GM12878 (cell line): ENCODE data around the gene FLVCR2. TPM values are rescaled to one million over a fixed set of nuclear protein-coding genes. Genes with fewer than 3 reads are reported as not detected.

Source experiments
- ATAC-seq: fragments of 200-7000 bp; cut with Tn5 transposase; 3 replicates; pipeline ENCODE4 v1.9.1; 2020; ENCODE audit warnings: mild to moderate bottlenecking, moderate library complexity
- BruUV-seq: library from RNA; stranded (reverse); fragments of 400-500 nt; replicated peaks from 2 replicates; lab custom pipeline; 2021; lab: Mats Ljungman, UMichigan
- CTCF ChIA-PET: fragments of 300-600 bp; sonication (Branson Sonifier 250); formaldehyde crosslinking; extraction: SDS; loops from one replicate; lab custom pipeline; 2021; ENCODE audit warnings: inconsistent platforms; lab: Yijun Ruan, JAX
- POLR2A ChIA-PET: fragments of 350-600 bp; formaldehyde crosslinking; extraction: SDS; loops from one replicate; lab custom pipeline; 2021; ENCODE audit warnings: inconsistent platforms; lab: Charles Lee
- RAD21 ChIA-PET: fragments of 300-600 bp; sonication (Branson Sonifier 250); formaldehyde crosslinking; loops from one replicate; lab custom pipeline; 2023; ENCODE audit warnings: antibody characterized with exemption; ENCODE audit not compliant: unreplicated experiment; lab: Charles Lee
- SMC1A ChIA-PET: fragments of 300-600 bp; sonication (Branson Sonifier 250); formaldehyde crosslinking; loops from one replicate; lab custom pipeline; 2023; ENCODE audit not compliant: unreplicated experiment, uncharacterized antibody; lab: Charles Lee
- DNase-seq: peaks from one replicate; pipeline ENCODE4 v3.0.0-alpha.2; 2011; ENCODE audit warnings: low read depth, low spot score
- FAIRE-seq: peaks from 3 replicates; lab custom pipeline; 2011; peaks lifted over from hg19 to GRCh38; lab: Jason Lieb, UNC
- H2AFZ ChIP-seq: 2 replicates; pipeline ENCODE4 v1.6.0; 2011; ENCODE audit warnings: low read depth, low read length, control low read depth; ENCODE audit not compliant: control insufficient read depth
- H3K27ac ChIP-seq: 2 replicates; pipeline ENCODE4 v1.5.1; 2011; ENCODE audit warnings: control low read depth; ENCODE audit not compliant: control insufficient read depth, insufficient read depth
- H3K27me3 ChIP-seq, 2 experiments: replicated peaks in 1 of 2; 2 replicates each; pipeline versions ENCODE4 v1.6.0 to v1.6.1; 2011; ENCODE audit warnings: low read length in 1 of 2; ENCODE audit not compliant: control insufficient read depth in 2 of 2, insufficient read depth in 2 of 2
- H3K36me3 ChIP-seq, 2 experiments: 2 replicates each; pipeline ENCODE4 v1.5.1; 2011; ENCODE audit warnings: low read length in 1 of 2; ENCODE audit not compliant: control insufficient read depth in 2 of 2, insufficient read depth in 2 of 2
- H3K4me1 ChIP-seq: 2 replicates; pipeline ENCODE4 v1.6.1; 2011; ENCODE audit warnings: mild to moderate bottlenecking, low read length, moderate library complexity, mixed read lengths; ENCODE audit not compliant: control insufficient read depth, insufficient read depth
- H3K4me2 ChIP-seq: 2 replicates; pipeline ENCODE4 v1.6.0; 2011; ENCODE audit warnings: control low read depth; ENCODE audit not compliant: control insufficient read depth, insufficient read depth
- H3K4me3 ChIP-seq: fragments of 200-600 bp; sonication (generic); 2 replicates; pipeline ENCODE4 v1.5.1; 2016
- H3K79me2 ChIP-seq: 2 replicates; pipeline ENCODE4 v1.6.0; 2011; ENCODE audit warnings: low read length; ENCODE audit not compliant: control insufficient read depth, insufficient read depth
- H3K9ac ChIP-seq: 2 replicates; pipeline ENCODE4 v1.8.0; 2011; ENCODE audit warnings: low read length, control low read depth, mixed read lengths; ENCODE audit not compliant: control insufficient read depth, insufficient read depth
- H3K9me3 ChIP-seq: replicated peaks from 3 replicates; pipeline ENCODE4 v1.5.1; 2011; ENCODE audit warnings: mild to moderate bottlenecking, low read length; ENCODE audit not compliant: control insufficient read depth, insufficient read depth
- H4K20me1 ChIP-seq: 2 replicates; pipeline ENCODE4 v1.6.0; 2011; ENCODE audit not compliant: control insufficient read depth, insufficient read depth
- HCFC1 ChIP-seq: fragments of 150-350 bp; IDR thresholded peaks from 2 replicates; pipeline ENCODE4 v1.6.1; 2014; ENCODE audit warnings: low read length
- MTA2 ChIP-seq: fragments of 450-650 bp; IDR thresholded peaks from 2 replicates; pipeline ENCODE4 v1.6.1; 2016; ENCODE audit warnings: low read depth, mild to moderate bottlenecking, moderate library complexity
- RCOR1 ChIP-seq: conservative IDR thresholded peaks from 2 replicates; pipeline ENCODE4 v1.6.1; 2012; ENCODE audit warnings: low read depth, low read length, improper control_type of control experiment
- SREBF1 ChIP-seq: IDR thresholded peaks from 2 replicates; pipeline ENCODE4 v1.6.1; 2012; ENCODE audit warnings: mild to moderate bottlenecking, low read length
- TCF7 ChIP-seq: IDR thresholded peaks from 2 replicates; pipeline ENCODE4 v1.6.1; 2014; ENCODE audit warnings: antibody characterized with exemption, borderline replicate concordance
- WGBS: methylation state at CpG from one replicate; pipeline ENCODE4 v1.1.6; 2016; ENCODE audit warnings: low lambda C conversion rate; ENCODE audit not compliant: insufficient replicate concordance, insufficient coverage; ENCODE audit errors: missing lambda C conversion rate; 5-methylcytosine and 5-hydroxymethylcytosine counted together
- in situ Hi-C: fragments of 300-500 bp; cut with MboI; formaldehyde crosslinking; loops from 9 replicates; pipeline ENCODE4 v1.14.3; 2018; ENCODE audit warnings: mixed read lengths
- intact Hi-C: fragments of 100-400 bp; cut with micrococcal nuclease; formaldehyde crosslinking; loops from one replicate; pipeline ENCODE4 v1.14.2; 2022; ENCODE audit not compliant: unreplicated experiment
- polyA plus RNA-seq, 11 experiments: library from polyadenylated mRNA; depleted of rRNA in 4 of 11; unstranded in 6 of 11; stranded (reverse) in 5 of 11; fragments of >200 nt; fragmentation: Nextera tagmentation in 4 of 11; fragmentation: Illumina TruSeq in 1 of 11; extraction: Ambion mirVana in 4 of 11; extraction: Trizol in 1 of 11; gene quantifications; 1 replicate in 1 of 11; 2 replicates in 10 of 11; pipeline versions ENCODE4 v1.2.1 to v1.2.3, GENCODE V29; 2011 to 2016; ENCODE audit warnings: inconsistent platforms in 2 of 11, missing spikeins in 2 of 11, low read depth in 1 of 11
- total RNA-seq, 4 experiments: library from RNA; depleted of rRNA in 3 of 4; stranded (reverse); fragments of >200 nt in 3 of 4; fragmentation: Illumina TruSeq in 1 of 4; extraction: Trizol in 1 of 4; gene quantifications; 2 replicates each; pipeline versions ENCODE4 v1.2.1 to v1.2.3, GENCODE V29; 2013 to 2021
- TF ChIP-seq, protein P1 (sequence below): fragments of 450-650 bp; formaldehyde crosslinking; IDR thresholded peaks from 2 replicates; pipeline ENCODE4 v1.5.0; 2022; ENCODE audit warnings: mild to moderate bottlenecking, missing genetic modification characterization
- TF ChIP-seq, protein P2 (sequence below): fragments of 450-650 bp; conservative IDR thresholded peaks from 2 replicates; pipeline ENCODE4 v1.6.1; 2017; ENCODE audit warnings: mild to moderate bottlenecking, moderate library complexity
- TF ChIP-seq, protein P3 (sequence below): fragments of 450-650 bp; formaldehyde crosslinking; IDR thresholded peaks from 2 replicates; pipeline ENCODE4 v1.4.0; 2022; ENCODE audit warnings: mild to moderate bottlenecking, moderate library complexity
- TF ChIP-seq, protein P4 (sequence below): fragments of 450-650 bp; IDR thresholded peaks from 2 replicates; pipeline ENCODE4 v1.6.1; 2017; ENCODE audit warnings: low read depth, mild to moderate bottlenecking, moderate library complexity

The FLVCR2 gene
- total and polyA plus RNA-seq, 10 of the 15 experiments (the other 5 are each of a cell fraction or from before 2014, with no cell fraction given), result 0.24 to 3.7 (median 1.6) TPM

DNA sequence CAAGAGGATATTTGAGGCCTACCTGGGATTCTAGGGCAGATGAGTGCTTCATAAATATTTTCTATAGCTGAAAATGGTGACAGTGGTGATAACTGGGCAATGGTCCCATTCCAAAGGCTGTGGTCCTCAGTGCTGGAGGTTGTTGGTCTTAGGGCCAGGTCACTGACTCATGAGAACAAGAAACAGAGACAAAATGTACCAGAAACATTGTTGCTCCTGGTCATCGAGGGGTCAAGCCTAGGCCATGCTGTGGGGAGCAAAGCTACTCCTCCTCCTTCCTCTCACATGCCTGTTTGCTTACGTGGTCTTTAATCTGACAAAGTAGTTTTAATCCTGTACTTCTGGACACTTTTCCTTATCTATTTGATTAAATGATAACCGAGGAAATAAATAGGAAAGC lies 48.4 kb downstream of the FLVCR2 start (continued):
- TF ChIP-seq, protein P1, sequence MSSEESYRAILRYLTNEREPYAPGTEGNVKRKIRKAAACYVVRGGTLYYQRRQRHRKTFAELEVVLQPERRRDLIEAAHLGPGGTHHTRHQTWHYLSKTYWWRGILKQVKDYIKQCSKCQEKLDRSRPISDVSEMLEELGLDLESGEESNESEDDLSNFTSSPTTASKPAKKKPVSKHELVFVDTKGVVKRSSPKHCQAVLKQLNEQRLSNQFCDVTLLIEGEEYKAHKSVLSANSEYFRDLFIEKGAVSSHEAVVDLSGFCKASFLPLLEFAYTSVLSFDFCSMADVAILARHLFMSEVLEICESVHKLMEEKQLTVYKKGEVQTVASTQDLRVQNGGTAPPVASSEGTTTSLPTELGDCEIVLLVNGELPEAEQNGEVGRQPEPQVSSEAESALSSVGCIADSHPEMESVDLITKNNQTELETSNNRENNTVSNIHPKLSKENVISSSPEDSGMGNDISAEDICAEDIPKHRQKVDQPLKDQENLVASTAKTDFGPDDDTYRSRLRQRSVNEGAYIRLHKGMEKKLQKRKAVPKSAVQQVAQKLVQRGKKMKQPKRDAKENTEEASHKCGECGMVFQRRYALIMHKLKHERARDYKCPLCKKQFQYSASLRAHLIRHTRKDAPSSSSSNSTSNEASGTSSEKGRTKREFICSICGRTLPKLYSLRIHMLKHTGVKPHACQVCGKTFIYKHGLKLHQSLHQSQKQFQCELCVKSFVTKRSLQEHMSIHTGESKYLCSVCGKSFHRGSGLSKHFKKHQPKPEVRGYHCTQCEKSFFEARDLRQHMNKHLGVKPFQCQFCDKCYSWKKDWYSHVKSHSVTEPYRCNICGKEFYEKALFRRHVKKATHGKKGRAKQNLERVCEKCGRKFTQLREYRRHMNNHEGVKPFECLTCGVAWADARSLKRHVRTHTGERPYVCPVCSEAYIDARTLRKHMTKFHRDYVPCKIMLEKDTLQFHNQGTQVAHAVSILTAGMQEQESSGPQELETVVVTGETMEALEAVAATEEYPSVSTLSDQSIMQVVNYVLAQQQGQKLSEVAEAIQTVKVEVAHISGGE (CRISPR knock-in tag), result no peak

DNA sequence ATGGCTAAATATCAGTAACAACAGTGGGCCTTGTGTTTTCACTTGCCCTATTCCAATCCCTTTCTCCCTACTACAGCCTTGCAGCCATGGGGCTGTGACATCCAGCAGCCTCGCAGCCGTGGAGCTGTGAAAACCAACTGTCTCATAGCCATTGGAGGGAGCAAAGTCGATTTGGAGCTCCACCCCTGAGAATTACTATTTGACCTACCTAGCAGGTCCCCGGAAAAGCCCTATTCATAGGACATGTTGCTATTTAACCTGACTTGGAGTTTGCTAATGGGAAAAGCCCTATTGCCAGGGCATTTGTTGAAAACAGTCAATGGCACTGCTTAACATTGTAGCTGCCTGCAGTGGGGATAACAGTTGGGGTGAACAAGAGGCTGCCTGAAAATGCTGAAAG lies 49.0 kb downstream of the FLVCR2 start:
- no peak overlapping the region for H3K9ac ChIP-seq
- DNase-seq, result no peak
- no peak overlapping the region for H3K4me3 ChIP-seq
- ChIA-PET CTCF (interaction anchor here (0.5 to 1.7 kb wide), 4 partner anchors 9 to 112 kb away, joined by 3 read pairs; no protein-coding TSS in a partner anchor), POLR2A (no interaction called here), SMC1A (interaction anchor here (6.3 kb wide), 1 partner anchor 50 kb away, joined by 43 read pairs; the partner anchor contains the start of gene FLVCR2), RAD21 (no interaction called here)
- H3K79me2 ChIP-seq, result no peaks in the 10 kb centered on the region
- no TSS peak for BruUV-seq
- WGBS, result 72% methylated on average over 4 of the region's 4 CpGs
- no peak overlapping the region for H2AFZ ChIP-seq
- no peak overlapping the region for H3K27ac ChIP-seq
- TF ChIP-seq HCFC1 (no peak), TCF7 (no peak), RCOR1 (no peak), MTA2 (no peak), SREBF1 (no peak)
- TF ChIP-seq, protein P2, sequence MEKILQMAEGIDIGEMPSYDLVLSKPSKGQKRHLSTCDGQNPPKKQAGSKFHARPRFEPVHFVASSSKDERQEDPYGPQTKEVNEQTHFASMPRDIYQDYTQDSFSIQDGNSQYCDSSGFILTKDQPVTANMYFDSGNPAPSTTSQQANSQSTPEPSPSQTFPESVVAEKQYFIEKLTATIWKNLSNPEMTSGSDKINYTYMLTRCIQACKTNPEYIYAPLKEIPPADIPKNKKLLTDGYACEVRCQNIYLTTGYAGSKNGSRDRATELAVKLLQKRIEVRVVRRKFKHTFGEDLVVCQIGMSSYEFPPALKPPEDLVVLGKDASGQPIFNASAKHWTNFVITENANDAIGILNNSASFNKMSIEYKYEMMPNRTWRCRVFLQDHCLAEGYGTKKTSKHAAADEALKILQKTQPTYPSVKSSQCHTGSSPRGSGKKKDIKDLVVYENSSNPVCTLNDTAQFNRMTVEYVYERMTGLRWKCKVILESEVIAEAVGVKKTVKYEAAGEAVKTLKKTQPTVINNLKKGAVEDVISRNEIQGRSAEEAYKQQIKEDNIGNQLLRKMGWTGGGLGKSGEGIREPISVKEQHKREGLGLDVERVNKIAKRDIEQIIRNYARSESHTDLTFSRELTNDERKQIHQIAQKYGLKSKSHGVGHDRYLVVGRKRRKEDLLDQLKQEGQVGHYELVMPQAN, result no peak
- TF ChIP-seq, protein P3, sequence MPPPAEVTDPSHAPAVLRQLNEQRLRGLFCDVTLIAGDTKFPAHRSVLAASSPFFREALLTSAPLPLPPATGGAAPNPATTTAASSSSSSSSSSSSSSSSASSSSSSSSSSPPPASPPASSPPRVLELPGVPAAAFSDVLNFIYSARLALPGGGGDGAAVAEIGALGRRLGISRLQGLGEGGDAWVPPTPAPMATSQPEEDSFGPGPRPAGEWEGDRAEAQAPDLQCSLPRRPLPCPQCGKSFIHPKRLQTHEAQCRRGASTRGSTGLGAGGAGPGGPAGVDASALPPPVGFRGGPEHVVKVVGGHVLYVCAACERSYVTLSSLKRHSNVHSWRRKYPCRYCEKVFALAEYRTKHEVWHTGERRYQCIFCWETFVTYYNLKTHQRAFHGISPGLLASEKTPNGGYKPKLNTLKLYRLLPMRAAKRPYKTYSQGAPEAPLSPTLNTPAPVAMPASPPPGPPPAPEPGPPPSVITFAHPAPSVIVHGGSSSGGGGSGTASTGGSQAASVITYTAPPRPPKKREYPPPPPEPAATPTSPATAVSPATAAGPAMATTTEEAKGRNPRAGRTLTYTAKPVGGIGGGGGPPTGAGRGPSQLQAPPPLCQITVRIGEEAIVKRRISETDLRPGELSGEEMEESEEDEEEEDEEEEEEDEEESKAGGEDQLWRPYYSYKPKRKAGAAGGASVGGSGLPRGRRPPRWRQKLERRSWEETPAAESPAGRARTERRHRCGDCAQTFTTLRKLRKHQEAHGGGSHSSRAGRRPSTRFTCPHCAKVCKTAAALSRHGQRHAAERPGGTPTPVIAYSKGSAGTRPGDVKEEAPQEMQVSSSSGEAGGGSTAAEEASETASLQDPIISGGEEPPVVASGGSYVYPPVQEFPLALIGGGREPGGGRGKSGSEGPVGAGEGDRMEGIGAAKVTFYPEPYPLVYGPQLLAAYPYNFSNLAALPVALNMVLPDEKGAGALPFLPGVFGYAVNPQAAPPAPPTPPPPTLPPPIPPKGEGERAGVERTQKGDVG (CRISPR knock-in tag), result no peak
- TF ChIP-seq, protein P4, sequence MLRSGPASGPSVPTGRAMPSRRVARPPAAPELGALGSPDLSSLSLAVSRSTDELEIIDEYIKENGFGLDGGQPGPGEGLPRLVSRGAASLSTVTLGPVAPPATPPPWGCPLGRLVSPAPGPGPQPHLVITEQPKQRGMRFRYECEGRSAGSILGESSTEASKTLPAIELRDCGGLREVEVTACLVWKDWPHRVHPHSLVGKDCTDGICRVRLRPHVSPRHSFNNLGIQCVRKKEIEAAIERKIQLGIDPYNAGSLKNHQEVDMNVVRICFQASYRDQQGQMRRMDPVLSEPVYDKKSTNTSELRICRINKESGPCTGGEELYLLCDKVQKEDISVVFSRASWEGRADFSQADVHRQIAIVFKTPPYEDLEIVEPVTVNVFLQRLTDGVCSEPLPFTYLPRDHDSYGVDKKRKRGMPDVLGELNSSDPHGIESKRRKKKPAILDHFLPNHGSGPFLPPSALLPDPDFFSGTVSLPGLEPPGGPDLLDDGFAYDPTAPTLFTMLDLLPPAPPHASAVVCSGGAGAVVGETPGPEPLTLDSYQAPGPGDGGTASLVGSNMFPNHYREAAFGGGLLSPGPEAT, result no peak
- no peak overlapping the region for H3K4me2 ChIP-seq
- intact Hi-C loops (no loop called here), in situ Hi-C loops (no loop called here)
- no peak for ATAC-seq
- no peaks in the 10 kb centered on the region for H3K9me3 ChIP-seq
- FAIRE-seq, result no peak
- no peaks in the 10 kb centered on the region for H3K27me3 ChIP-seq
- no peaks in the 10 kb centered on the region for H3K36me3 ChIP-seq
- H3K4me1 ChIP-seq, result no peaks in the 10 kb centered on the region
- no peaks in the 10 kb centered on the region; the same call in 1 of the 2 replicates for H4K20me1 ChIP-seq
